Naive thymus-derived CD4-positive, alpha-beta T cell (primary cell): ENCODE measurements around the gene MPZL3. TPM values are rescaled to one million over a fixed set of nuclear protein-coding genes. Genes with fewer than 3 reads are reported as not detected.

ENCODE experiments used
- ATAC-seq: fragments of 150-1000 bp; cut with Tn5 transposase; 2 replicates; pipeline ENCODE4 v1.10.0; 2021; ENCODE audit warnings: mild to moderate bottlenecking, moderate library complexity
- CTCF ChIA-PET: fragments of 350-600 bp; sonication (Branson Sonifier 250); formaldehyde crosslinking; loops from one replicate; lab custom pipeline; 2021; ENCODE audit warnings: antibody characterized with exemption; lab: Charles Lee
- POLR2A ChIA-PET: fragments of 350-600 bp; sonication (Branson Sonifier 250); formaldehyde crosslinking; loops from one replicate; lab custom pipeline; 2021; ENCODE audit warnings: antibody characterized with exemption, inconsistent platforms; lab: Charles Lee
- DNase-seq, 9 donors: peaks; one replicate each; pipeline versions ENCODE4 v3.0.0 to v3.0.0-alpha.2; 2020 to 2022; ENCODE audit warnings: mixed read lengths in 1 of 9
- H3K27ac ChIP-seq: one replicate; pipeline ENCODE4 v1.7.0; 2013; ENCODE audit warnings: mild to moderate bottlenecking, low read depth, low read length, moderate library complexity
- H3K27me3 ChIP-seq, 2 donors: one replicate each; pipeline ENCODE4 v1.7.0; 2013; ENCODE audit warnings: low read length in 2 of 2, mild to moderate bottlenecking in 2 of 2, moderate library complexity in 2 of 2; ENCODE audit not compliant: control insufficient read depth in 2 of 2, insufficient read depth in 2 of 2
- H3K36me3 ChIP-seq, 3 experiments: 1 replicate in 2 of 3; 2 replicates in 1 of 3; pipeline ENCODE4 v1.7.0; 2013; ENCODE audit warnings: low read length in 3 of 3, mild to moderate bottlenecking in 3 of 3, moderate library complexity in 1 of 3; ENCODE audit not compliant: insufficient read depth in 3 of 3, control insufficient read depth in 2 of 3
- H3K4me1 ChIP-seq, 2 donors: one replicate each; pipeline ENCODE4 v1.7.0; 2013; ENCODE audit warnings: low read length in 2 of 2, mild to moderate bottlenecking in 2 of 2, moderate library complexity in 1 of 2; ENCODE audit not compliant: control insufficient read depth in 2 of 2, insufficient read depth in 2 of 2
- H3K4me3 ChIP-seq: 2 replicates; pipeline ENCODE4 v1.7.0; 2013; ENCODE audit warnings: mild to moderate bottlenecking, low read length
- H3K9me3 ChIP-seq, 3 experiments: 1 replicate in 2 of 3; 2 replicates in 1 of 3; pipeline ENCODE4 v1.7.0; 2013; ENCODE audit warnings: low read length in 3 of 3; ENCODE audit not compliant: control insufficient read depth in 2 of 3
- H3K27ac Mint-ChIP-seq, 9 donors: one replicate each; pipeline ENCODE4 v1.8.0; 2020 to 2022; ENCODE audit warnings: mixed read lengths in 9 of 9, mild to moderate bottlenecking in 8 of 9, moderate library complexity in 5 of 9, inconsistent platforms in 2 of 9
- H3K27me3 Mint-ChIP-seq, 5 donors: one replicate each; pipeline ENCODE4 v1.8.0; 2021 to 2022; ENCODE audit warnings: mixed read lengths in 5 of 5, mild to moderate bottlenecking in 1 of 5
- H3K36me3 Mint-ChIP-seq, 5 donors: one replicate each; pipeline ENCODE4 v1.8.0; 2020 to 2022; ENCODE audit warnings: mixed read lengths in 5 of 5, mild to moderate bottlenecking in 3 of 5, inconsistent platforms in 1 of 5
- H3K4me1 Mint-ChIP-seq, 7 donors: one replicate each; pipeline ENCODE4 v1.8.0; 2020 to 2022; ENCODE audit warnings: mixed read lengths in 7 of 7, mild to moderate bottlenecking in 3 of 7, inconsistent platforms in 1 of 7
- H3K4me3 Mint-ChIP-seq, 10 donors: one replicate each; pipeline ENCODE4 v1.8.0; 2020 to 2022; ENCODE audit warnings: mild to moderate bottlenecking in 10 of 10, mixed read lengths in 10 of 10, moderate library complexity in 6 of 10, inconsistent platforms in 2 of 10
- H3K9me3 Mint-ChIP-seq, 11 donors: one replicate each; pipeline ENCODE4 v1.8.0; 2020 to 2022; ENCODE audit warnings: mixed read lengths in 11 of 11, mild to moderate bottlenecking in 4 of 11, inconsistent platforms in 1 of 11, moderate library complexity in 1 of 11
- intact Hi-C, 2 donors: fragments of 100-400 bp; cut with micrococcal nuclease; formaldehyde crosslinking; loops; one replicate each; pipeline ENCODE4 v1.15.1; 2023
- polyA plus RNA-seq, 2 donors: library from polyadenylated mRNA; unstranded; fragments of 300-500 nt; fragmentation: Illumina TruSeq; gene quantifications; one replicate each; pipeline ENCODE4 v1.2.3, GENCODE V29; 2021
- total RNA-seq, 6 experiments: library from RNA in 5 of 6; stranded (reverse) in 5 of 6; gene quantifications; 1 replicate in 5 of 6; 2 replicates in 1 of 6; pipeline ENCODE4 v1.2.3 and lab custom pipeline; 2021 to 2026

The MPZL3 gene
- total and polyA plus RNA-seq, 7 experiments from 2014 or later: 3.6 to 17.4 (median 14.2) TPM

GRCh38 chr11:118240999-118241763, 11.0 kb downstream of the MPZL3 start:
- POLR2A ChIA-PET: interaction anchor here (0.6 to 4.9 kb wide), 11 partner anchors 11 to 194 kb away, joined by 3 to 45 read pairs (median 4); partner anchors contain the start of genes JAML and MPZL3

GRCh38 chr11:118239509-118240205, 12.5 kb downstream of the MPZL3 start:
- H3K4me3 ChIP-seq: peak overlapping the region; percentile 9
- peak overlapping the region in 9 of 10 donors; percentile 11 to 74 (median 51) for H3K4me3 Mint-ChIP-seq

More at GRCh38 chr11:118240999-118241763, 11.0 kb downstream of the MPZL3 start:
- peaks cover 33 to 50% of the 10 kb centered on the region in 2 donors for H3K4me1 ChIP-seq
- Mint-ChIP-seq H3K27ac (peak overlapping the region; percentile 52 to 93 (median 83)), H3K4me3 (peak overlapping the region; percentile 27 to 74 (median 54)), H3K36me3 (peaks cover 4 to 28% (median 6%) of the 10 kb centered on the region in 5 donors), H3K9me3 (no peaks in the 10 kb centered on the region), H3K4me1 (peaks cover 54 to 76% (median 70%) of the 10 kb centered on the region in 7 donors), H3K27me3 (no peaks in the 10 kb centered on the region)
- H3K27ac ChIP-seq: peak overlapping the region; percentile 49
- ATAC-seq (peak; percentile 91), DNase-seq (peak in 4 of 9 donors; percentile 45 to 75 (median 53))
- H3K27me3 ChIP-seq: no peaks in the 10 kb centered on the region
- CTCF ChIA-PET: interaction anchor here (1.9 kb wide), 1 partner anchor 11 kb away, joined by 9 read pairs; no protein-coding TSS in a partner anchor
- intact Hi-C loops: loop anchor here (1.0 to 2.0 kb wide), 6 partner anchors 11 to 40 kb away; partner anchors contain the start of genes JAML (in 2 of the 2) and MPZL3 (in 2 of the 2)
- H3K36me3 ChIP-seq: peaks cover 0 to 8% (median 5%) of the 10 kb centered on the region in 3 experiments
- peak overlapping the region; percentile 8 for H3K4me3 ChIP-seq
- H3K9me3 ChIP-seq: no peaks in the 10 kb centered on the region

GRCh38 chr11:118238929-118239328, 13.2 kb downstream of the MPZL3 start:
- intact Hi-C loops: no loop called here
- peaks cover 33 to 45% of the 10 kb centered on the region in 2 donors for H3K4me1 ChIP-seq
- CTCF ChIA-PET: interaction anchor here (0.8 to 1.3 kb wide), 2 partner anchors 19 to 41 kb away, joined by 3 to 6 read pairs; no protein-coding TSS in a partner anchor
- H3K27ac ChIP-seq: no peak overlapping the region
- Mint-ChIP-seq H3K36me3 (peaks cover 3 to 35% (median 20%) of the 10 kb centered on the region in 5 donors), H3K9me3 (no peaks in the 10 kb centered on the region), H3K4me1 (peaks cover 44 to 71% (median 57%) of the 10 kb centered on the region in 7 donors), H3K4me3 (peak overlapping the region in 4 of 10 donors; percentile 6 to 59 (median 20)), H3K27me3 (no peaks in the 10 kb centered on the region), H3K27ac (peak overlapping the region in 3 of 9 donors; percentile 48 to 65 (median 56))
- no peak for DNase-seq
- POLR2A ChIA-PET: interaction anchor here (1.3 to 4.9 kb wide), 2 partner anchors 13 kb away, joined by 8 to 45 read pairs; partner anchors contain the start of genes JAML and MPZL3
- peaks cover 0 to 20% (median 8%) of the 10 kb centered on the region in 3 experiments for H3K36me3 ChIP-seq
- H3K27me3 ChIP-seq: no peaks in the 10 kb centered on the region
- no peaks in the 10 kb centered on the region for H3K9me3 ChIP-seq
- no peak overlapping the region for H3K4me3 ChIP-seq
- no peak for ATAC-seq

More at GRCh38 chr11:118239509-118240205, 12.5 kb downstream of the MPZL3 start:
- no peaks in the 10 kb centered on the region for H3K27me3 ChIP-seq
- ChIA-PET CTCF (interaction anchor here (0.8 to 1.3 kb wide), 4 partner anchors 17 to 41 kb away, joined by 3 to 6 read pairs (median 4); no protein-coding TSS in a partner anchor), POLR2A (interaction anchor here (0.7 to 4.9 kb wide), 5 partner anchors 10 to 106 kb away, joined by 3 to 45 read pairs (median 4); partner anchors contain the start of genes JAML and MPZL3)
- H3K36me3 ChIP-seq: peaks cover 0 to 13% (median 8%) of the 10 kb centered on the region in 3 experiments
- Mint-ChIP-seq H3K27me3 (no peaks in the 10 kb centered on the region), H3K27ac (peak overlapping the region in 8 of 9 donors; percentile 67 to 93 (median 80)), H3K9me3 (no peaks in the 10 kb centered on the region), H3K36me3 (peaks cover 3 to 33% (median 13%) of the 10 kb centered on the region in 5 donors), H3K4me1 (peaks cover 48 to 72% (median 65%) of the 10 kb centered on the region in 7 donors)
- H3K4me1 ChIP-seq: peaks cover 33 to 45% of the 10 kb centered on the region in 2 donors
- no peaks in the 10 kb centered on the region for H3K9me3 ChIP-seq
- DNase-seq (no peak), ATAC-seq (no peak)
- intact Hi-C loops: loop anchor here in 1 of 2 donors (2.0 kb wide), 1 partner anchor 15 kb away; the partner anchor contains the start of gene JAML
- no peak overlapping the region for H3K27ac ChIP-seq

GRCh38 chr11:118238421-118238820, 13.7 kb downstream of the MPZL3 start:
- H3K27me3 ChIP-seq: no peaks in the 10 kb centered on the region
- DNase-seq (no peak), ATAC-seq (no peak)
- Mint-ChIP-seq H3K4me3 (peak overlapping the region in 3 of 10 donors; percentile 18 to 59 (median 21)), H3K4me1 (peaks cover 39 to 69% (median 53%) of the 10 kb centered on the region in 7 donors), H3K9me3 (no peaks in the 10 kb centered on the region), H3K27ac (peak overlapping the region in 3 of 9 donors; percentile 20 to 51 (median 48)), H3K27me3 (no peaks in the 10 kb centered on the region), H3K36me3 (peaks cover 3 to 35% (median 20%) of the 10 kb centered on the region in 5 donors)
- peaks cover 33 to 45% of the 10 kb centered on the region in 2 donors for H3K4me1 ChIP-seq
- peaks cover 0 to 21% (median 8%) of the 10 kb centered on the region in 3 experiments for H3K36me3 ChIP-seq
- intact Hi-C loops: no loop called here
- H3K9me3 ChIP-seq: no peaks in the 10 kb centered on the region
- ChIA-PET CTCF (no interaction called here), POLR2A (interaction anchor here (4.9 kb wide), 1 partner anchor 13 kb away, joined by 45 read pairs; the partner anchor contains the start of gene JAML)
- no peak overlapping the region for H3K27ac ChIP-seq
- H3K4me3 ChIP-seq: no peak overlapping the region

- Mint-ChIP-seq H3K4me1 (peaks cover 16 to 46% (median 31%) of the 10 kb centered on the region in 7 donors), H3K27ac (peak overlapping the region in 4 of 9 donors; percentile 16 to 86 (median 36)), H3K4me3 (no peak overlapping the region), H3K36me3 (peaks cover 3 to 42% (median 20%) of the 10 kb centered on the region in 5 donors), H3K27me3 (no peaks in the 10 kb centered on the region), H3K9me3 (no peaks in the 10 kb centered on the region)
- Histone ChIP-seq H3K27me3 (no peaks in the 10 kb centered on the region), H3K9me3 (no peaks in the 10 kb centered on the region), H3K4me3 (no peak overlapping the region), H3K4me1 (peaks cover 24 to 35% of the 10 kb centered on the region in 2 donors), H3K27ac (no peak overlapping the region), H3K36me3 (peaks cover 0 to 33% (median 14%) of the 10 kb centered on the region in 3 experiments)
- intact Hi-C loops: no loop called here
- ChIA-PET POLR2A (interaction anchor here (0.6 to 1.7 kb wide), 3 partner anchors 9 to 440 kb away, joined by 3 to 6 read pairs (median 3); no protein-coding TSS in a partner anchor), CTCF (interaction anchor here (0.9 kb wide), 1 partner anchor 9 kb away, joined by 3 read pairs; no protein-coding TSS in a partner anchor)
- no peak for ATAC-seq
- DNase-seq: no peak
These were observed 16.0 kb downstream of the MPZL3 start for GRCh38 chr11:118236170-118236569.
